Activated CD8-positive, alpha-beta memory T cell treated with anti-CD3 and anti-CD28 coated beads, Interleukin-2, amount 50 U/mL, for 1 hour (primary cell): ENCODE results near the gene TREX2.

ENCODE experiments used
- DNase-seq: peaks from one replicate; pipeline ENCODE4 v3.0.0-alpha.2; 2020; ENCODE audit errors: extremely low read depth

TREX2 gene

GRCh38 chrX:153435845-153436244 lies 10.0 kb downstream of the TREX2 start:
- no peak for DNase-seq

- DNase-seq: no peak
These were observed 11.1 kb downstream of the TREX2 start for GRCh38 chrX:153434801-153435200.

GRCh38 chrX:153433781-153434285 lies 12.0 kb downstream of the TREX2 start:
- DNase-seq: no peak

- DNase-seq: no peak
These were observed 12.6 kb downstream of the TREX2 start for GRCh38 chrX:153433161-153433680.

GRCh38 chrX:153430796-153431195 lies 15.1 kb downstream of the TREX2 start:
- no peak for DNase-seq

GRCh38 chrX:153426204-153426603 lies 19.7 kb downstream of the TREX2 start:
- DNase-seq: no peak

GRCh38 chrX:153423652-153424051 lies 22.2 kb downstream of the TREX2 start:
- DNase-seq: no peak

GRCh38 chrX:153421856-153422255 lies 24.0 kb downstream of the TREX2 start:
- DNase-seq: no peak

- no peak for DNase-seq
These were observed 24.8 kb downstream of the TREX2 start for GRCh38 chrX:153420851-153421599.

GRCh38 chrX:153417637-153418036 lies 28.2 kb downstream of the TREX2 start:
- DNase-seq: no peak

GRCh38 chrX:153416781-153417450 lies 28.9 kb downstream of the TREX2 start:
- DNase-seq: no peak

GRCh38 chrX:153414856-153415510 lies 30.9 kb downstream of the TREX2 start:
- DNase-seq: no peak

- DNase-seq: no peak
These were observed 32.1 kb downstream of the TREX2 start for GRCh38 chrX:153413731-153414130.

- no peak for DNase-seq
These were observed 32.8 kb downstream of the TREX2 start for GRCh38 chrX:153412746-153413720.

GRCh38 chrX:153411988-153412574 lies 33.8 kb downstream of the TREX2 start:
- DNase-seq: no peak

- no peak for DNase-seq
These were observed 34.4 kb downstream of the TREX2 start, which contains the start of gene ZFP92 for GRCh38 chrX:153411255-153411987. Gene ZFP92, plus strand, starts transcription at chrX:153411472. Its CDS starts 6,851 bp downstream, at chrX:153418323.

- DNase-seq: no peak
These were observed 35.0 kb downstream of the TREX2 start for GRCh38 chrX:153410888-153411254.

- DNase-seq: no peak
These were observed 35.5 kb downstream of the TREX2 start for GRCh38 chrX:153410373-153410772.

GRCh38 chrX:153409414-153410101 lies 36.3 kb downstream of the TREX2 start:
- no peak for DNase-seq
